Stimulated activated CD4-positive, alpha-beta T cell treated with anti-CD3 and anti-CD28 coated beads, TNF-alpha, amount 100 ng/mL, for 24 hours (primary cell): ENCODE measurements around the gene GPR4.
A peak's percentile ranks its signal among the peaks of the same experiment; 100 is the strongest.
"Not testable (repeated sequence)": the region's sequence is repeated elsewhere in the genome, so short reads cannot be mapped to it uniquely, and the experiment has no call there.

Experiments
- DNase-seq, 3 experiments: peaks; one replicate each; pipeline ENCODE4 v3.0.0-alpha.2; 2020; ENCODE audit warnings: low read depth in 3 of 3

GPR4 gene

GRCh38 chr19:45601524-45602374, at the start of gene GPR4:
Gene GPR4, minus strand, starts transcription at chr19:45602212. Its CDS starts 10,346 bp downstream, at chr19:45591866.
- DNase-seq: no peak

- no peak for DNase-seq
These were observed 48.7 kb upstream of the GPR4 start for GRCh38 chr19:45650722-45651121.

DNA sequence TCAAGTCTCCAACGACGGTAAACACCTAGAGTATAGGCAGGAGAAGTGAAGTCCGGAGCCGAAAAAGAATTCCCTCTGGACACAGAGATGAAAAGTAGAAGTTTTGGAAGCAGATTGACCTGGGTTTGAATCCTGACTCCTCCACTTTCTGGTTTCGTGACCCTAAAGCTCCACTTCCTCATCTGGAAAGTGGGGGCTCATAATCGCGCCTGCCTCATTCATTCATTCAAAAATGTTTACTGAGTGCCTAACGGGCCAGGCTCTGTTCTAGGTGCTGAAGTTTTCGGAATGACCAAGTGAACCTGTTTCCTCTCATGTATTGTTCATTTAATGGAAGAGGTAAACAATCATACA, 44.3 kb upstream of the GPR4 start:
- no peak for DNase-seq

DNA sequence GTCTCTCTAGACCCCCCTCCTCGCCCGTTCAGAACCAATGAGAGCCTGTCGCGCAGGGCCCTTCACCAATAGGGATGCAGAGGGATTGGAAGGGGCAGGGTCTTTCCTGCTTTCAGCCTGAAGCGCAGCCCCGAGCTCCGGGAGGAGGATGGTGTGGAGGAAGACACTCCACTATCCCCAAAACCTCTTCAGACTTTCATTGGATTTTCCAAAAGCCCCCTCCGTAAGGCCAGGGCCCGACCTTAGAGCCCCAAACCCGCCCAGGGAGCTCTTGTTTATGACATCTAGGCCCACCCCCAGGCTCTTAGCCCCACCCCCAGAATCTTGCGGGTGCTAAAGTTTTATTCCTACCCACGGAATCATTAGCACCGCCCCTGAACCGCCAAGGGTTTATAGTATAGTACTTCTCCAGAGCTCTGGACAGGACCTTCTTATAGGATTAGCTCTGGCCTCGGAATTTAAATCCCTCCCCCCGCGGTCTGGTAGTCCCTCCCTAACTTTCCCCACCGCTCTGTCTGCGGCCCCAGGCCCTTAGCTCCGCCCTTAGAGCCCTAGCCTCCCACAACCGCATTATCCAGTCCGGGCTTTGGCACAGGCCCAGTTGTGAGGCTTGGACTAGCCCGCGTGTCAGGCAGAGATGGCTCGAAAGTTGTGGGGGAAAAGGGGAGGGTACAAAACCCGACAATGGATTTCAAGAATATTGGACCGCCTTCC, 43.8 kb upstream of the GPR4 start:
- peak; percentile 53 to 80 (median 73) for DNase-seq

GRCh38 chr19:45645068-45645630, 43.1 kb upstream of the GPR4 start:
- no peak for DNase-seq

DNA sequence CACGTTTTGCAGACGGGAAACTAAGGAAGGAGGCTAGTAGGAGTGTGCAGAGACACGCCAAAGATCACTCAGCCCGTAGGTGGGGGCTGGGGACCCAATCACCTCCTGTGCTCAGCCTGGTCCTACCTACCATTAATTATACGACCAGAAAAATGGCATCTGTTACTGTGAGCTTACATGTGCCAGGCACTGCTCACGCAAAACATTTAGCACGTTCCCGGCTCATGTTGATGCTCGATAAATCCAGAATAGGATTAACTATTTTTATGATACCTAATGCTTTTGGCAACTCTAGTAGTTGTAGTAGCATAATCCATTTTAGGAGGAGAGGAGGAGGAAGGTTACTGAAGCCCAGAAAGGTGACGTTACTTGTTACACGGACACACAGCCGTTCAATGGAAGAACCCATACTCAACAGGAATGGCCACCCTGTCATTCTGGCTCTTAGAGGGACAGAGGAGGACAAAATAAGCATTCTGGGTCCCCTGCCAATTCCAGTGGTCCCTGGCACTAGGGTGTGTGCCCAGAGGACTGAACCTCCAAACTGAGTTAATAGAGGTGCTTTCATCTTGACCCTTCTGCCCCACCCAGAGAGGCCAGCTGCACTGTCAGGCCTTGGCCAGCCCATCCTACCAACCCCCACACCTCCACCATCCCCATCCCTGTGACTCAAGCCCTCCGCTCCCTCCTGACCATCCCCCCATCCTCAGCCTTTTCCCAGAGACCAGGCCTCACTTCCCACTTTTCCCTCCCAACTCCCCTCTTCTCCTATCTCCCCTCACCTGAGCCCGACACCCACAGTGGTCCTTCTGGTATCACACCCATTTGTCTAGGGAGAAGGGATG, 42.1 kb upstream of the GPR4 start:
- no peak for DNase-seq

DNA sequence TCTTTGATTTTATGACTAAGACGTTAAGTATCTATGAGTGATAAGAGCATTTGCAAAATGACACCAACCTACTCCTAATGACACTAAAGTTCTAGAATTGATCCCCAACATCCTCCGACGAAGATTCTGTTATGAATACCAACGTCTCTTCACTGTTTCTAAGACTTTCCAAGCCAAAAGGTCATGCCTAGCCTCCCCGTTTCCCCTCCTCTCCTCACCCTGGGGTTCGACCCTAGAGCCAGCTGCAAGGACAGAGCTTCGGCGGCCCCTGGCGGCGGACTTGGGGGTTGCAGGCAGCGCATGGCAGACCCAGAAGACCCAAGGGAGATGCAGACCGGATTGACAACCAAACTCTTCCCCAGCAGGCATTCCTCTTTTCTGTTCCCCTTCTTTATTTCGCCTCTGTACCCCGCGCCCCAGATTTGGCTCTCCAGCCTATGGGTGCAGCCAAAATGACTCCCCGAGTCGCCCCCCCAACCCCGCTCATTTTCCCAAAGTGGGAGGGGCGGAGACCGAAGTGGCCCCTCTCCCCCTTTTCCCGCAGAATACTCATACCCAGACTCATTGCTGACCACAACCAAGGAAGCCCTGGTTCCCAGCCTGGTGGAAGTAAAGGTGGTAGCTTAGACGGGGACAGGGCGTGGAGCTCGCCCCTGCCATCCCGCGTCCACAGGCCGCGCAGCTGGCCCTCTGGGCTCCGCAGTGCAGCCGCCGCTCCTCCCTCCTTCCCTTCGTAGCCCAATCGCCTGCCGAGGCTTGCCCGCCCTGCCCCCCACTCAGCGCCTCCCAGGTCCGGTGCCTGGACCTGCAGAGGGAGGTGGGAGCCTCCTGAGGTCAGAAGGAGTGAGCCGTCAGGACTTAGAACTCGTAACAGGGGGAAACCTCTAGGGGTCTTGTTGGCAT, 41.3 kb upstream of the GPR4 start:
- DNase-seq: peak; percentile 86 to 97 (median 93)

DNA sequence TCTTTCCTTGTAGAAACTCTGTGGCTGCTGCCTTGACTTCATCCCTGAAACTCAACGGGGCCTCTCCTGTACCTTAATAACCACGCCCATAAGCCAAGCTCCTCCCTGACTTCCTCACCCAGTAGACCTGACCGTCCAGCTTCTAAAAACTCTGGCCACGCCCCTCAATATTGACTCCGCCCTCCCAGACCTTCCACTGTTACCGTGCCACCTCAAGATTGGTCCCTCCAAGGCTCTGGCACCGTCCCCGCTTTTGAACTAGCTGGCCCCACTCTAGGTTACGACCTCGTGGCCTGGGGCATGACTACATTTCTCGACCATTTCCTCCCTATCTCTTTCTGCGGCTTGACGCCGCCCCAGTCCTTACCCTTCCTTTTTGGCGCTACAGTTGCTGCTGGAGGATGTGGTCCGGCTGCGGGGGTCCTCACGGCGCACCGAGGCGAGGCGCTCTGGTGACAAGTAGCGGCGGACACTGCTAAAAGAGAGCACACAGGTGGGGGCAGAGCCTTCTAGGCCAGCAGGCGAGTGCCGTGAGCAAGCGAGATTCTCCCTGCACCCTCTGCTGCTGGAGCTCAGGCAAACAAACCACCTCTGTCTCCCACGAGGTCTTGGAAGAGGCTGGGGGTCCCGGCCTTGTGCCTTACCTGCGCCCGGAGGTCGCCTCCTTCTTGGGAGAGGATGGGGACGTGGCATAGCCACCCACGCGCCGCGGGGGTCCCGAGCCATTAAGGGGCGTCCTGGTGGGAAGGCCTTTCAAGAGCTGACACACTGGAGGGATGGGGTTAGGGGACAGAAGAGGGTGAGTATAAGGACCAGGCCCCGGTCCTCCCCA, 39.5 kb upstream of the GPR4 start:
- DNase-seq: peak; percentile 60 to 93 (median 73)

- peak in 1 of 3 experiments; percentile 64 for DNase-seq
These were observed 38.8 kb upstream of the GPR4 start for GRCh38 chr19:45640849-45641273.

DNA sequence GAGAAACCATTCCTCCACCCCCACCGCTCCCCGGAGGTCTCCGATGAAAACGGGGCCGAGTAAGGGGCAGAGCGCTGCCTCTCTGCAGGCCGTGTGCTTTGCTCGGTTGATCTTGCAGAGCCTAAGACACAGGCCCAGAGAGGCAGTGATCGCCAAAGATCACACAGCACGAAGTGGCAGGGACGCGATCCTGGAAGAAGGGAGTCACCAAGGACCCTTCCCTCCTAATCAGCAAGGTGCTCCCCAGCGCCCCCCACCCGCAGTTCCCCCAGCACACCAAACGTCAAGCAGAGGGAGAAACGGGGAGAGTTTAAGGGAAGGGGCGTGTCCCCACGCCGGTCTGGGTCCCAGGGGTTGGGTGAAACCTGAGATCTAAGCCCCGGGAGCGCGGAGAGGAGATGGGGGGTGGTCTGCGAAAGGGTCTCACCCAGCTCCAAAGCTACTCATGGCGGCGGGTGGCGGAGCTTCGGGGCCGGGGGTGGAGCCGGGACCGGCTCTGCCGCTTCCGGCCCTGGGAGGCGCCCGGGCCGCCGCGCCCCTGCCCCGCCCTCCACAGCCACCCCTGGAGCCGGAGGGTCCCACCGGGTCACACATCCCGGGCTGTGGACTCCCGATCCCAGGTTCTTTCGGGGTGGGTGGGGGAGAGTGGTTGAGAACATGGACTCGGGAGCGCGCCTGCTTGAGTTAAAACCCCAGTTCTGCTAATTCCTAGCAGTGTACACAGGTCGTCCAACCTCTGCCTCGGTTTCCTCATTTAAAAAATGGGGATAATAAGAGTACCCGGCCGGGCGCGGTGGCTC, 37.1 kb upstream of the GPR4 start, which contains the start of gene EML2:
Gene EML2, minus strand, starts transcription at position 468 of the 800 bp plus-strand sequence. Its CDS starts 21 bp downstream, at position 447.
- peak in 2 of 3 experiments; percentile 31 to 61 for DNase-seq

GRCh38 chr19:45637890-45638667, 36.1 kb upstream of the GPR4 start:
- DNase-seq: no peak

- no peak for DNase-seq
These were observed 34.9 kb upstream of the GPR4 start for GRCh38 chr19:45636902-45637301.

- DNase-seq: no peak
These were observed 34.3 kb upstream of the GPR4 start for GRCh38 chr19:45636275-45636674.

GRCh38 chr19:45632468-45633196, 30.6 kb upstream of the GPR4 start:
- peak; percentile 27 to 60 (median 38) for DNase-seq

DNA sequence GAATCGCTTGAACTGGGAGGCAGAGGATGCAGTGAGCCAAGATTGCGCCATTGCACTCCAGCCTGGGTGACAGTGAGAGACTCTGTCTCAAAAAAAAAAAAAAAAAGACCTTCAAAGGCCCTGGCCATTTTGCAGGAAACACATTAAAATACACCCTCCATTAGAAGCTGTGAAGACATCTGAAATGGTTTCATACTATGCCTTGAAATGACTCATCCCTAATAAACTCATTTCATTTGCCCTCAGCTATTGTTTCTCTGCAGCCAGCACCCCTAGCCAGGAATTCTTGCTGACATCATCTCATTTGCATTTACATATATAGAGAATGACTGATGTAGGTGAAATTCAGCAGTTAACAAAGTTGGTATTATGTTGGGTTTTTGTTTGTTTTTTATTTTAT, 28.5 kb upstream of the GPR4 start:
- no peak for DNase-seq

DNA sequence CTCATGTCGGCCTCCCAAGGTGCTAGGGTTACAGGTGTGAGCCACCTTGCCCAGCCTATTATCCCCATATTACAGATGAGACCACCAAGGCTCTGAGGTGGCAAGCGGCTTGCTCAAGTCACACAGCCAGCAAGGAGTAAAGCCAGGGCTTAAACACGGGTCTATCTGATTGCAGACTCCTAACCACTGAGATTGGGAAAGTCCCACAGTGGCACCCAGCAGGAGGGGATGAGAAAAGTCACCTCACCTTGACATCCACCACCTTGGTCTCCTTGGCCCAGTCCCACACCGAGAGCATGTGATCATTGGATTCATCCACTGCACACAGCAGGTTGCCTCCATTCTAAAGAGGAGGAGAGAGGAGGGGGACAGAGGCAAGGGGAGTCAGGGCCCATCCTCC, 27.7 kb upstream of the GPR4 start:
- DNase-seq: no peak

DNA sequence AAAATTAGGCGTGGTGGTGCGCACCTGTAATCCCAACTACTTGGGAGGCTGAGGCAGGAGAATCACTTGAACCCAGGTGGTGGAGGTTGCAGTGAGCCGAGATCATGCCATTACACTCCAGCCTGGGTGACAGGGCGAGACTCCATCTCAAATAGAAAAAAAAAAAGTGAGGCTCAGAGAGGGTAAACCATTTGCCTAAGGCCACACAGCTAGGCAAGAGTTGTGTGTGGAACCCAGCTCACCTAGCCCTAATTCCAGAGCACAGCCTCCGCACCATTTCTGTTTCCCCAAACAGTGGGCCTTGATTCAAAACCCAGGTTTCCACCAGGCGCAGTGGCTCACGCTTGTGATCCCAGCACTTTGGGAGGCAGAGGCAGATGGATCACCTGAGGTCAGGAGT, 26.2 kb upstream of the GPR4 start:
- DNase-seq: not testable (repeated sequence)
